Osteoblast (primary cell): ENCODE data around the gene REG1A. TPM values are rescaled to one million over a fixed set of nuclear protein-coding genes. Genes with fewer than 3 reads are reported as not detected.

Experiments
- DNase-seq: peaks from one replicate; pipeline ENCODE4 v3.0.0; 2011; ENCODE audit warnings: low spot score, mixed read lengths; ENCODE audit not compliant: insufficient read length; ENCODE audit errors: missing footprints
- H2AFZ ChIP-seq: 2 replicates; pipeline ENCODE4 v1.6.0; 2011; ENCODE audit warnings: mild to moderate bottlenecking, low read length
- H3K27ac ChIP-seq: 2 replicates; pipeline ENCODE4 v1.5.1; 2011; ENCODE audit warnings: mild to moderate bottlenecking, low read depth, low read length, moderate library complexity
- H3K27me3 ChIP-seq: 2 replicates; pipeline ENCODE4 v1.6.0; 2012; ENCODE audit warnings: mild to moderate bottlenecking, control low read depth, inconsistent platforms, low read length, moderate library complexity; ENCODE audit not compliant: insufficient read depth
- H3K36me3 ChIP-seq: 2 replicates; pipeline ENCODE4 v1.5.1; 2011; ENCODE audit warnings: mild to moderate bottlenecking, low read length, control low read depth, moderate library complexity; ENCODE audit not compliant: insufficient read depth
- H3K4me1 ChIP-seq: 2 replicates; pipeline ENCODE4 v1.5.1; 2011; ENCODE audit warnings: mild to moderate bottlenecking, low read length, control low read depth, moderate library complexity; ENCODE audit not compliant: insufficient read depth
- H3K4me2 ChIP-seq: 2 replicates; pipeline ENCODE4 v1.6.0; 2011; ENCODE audit warnings: mild to moderate bottlenecking, low read length; ENCODE audit not compliant: insufficient read depth
- H3K4me3 ChIP-seq: fragments of 200-600 bp; sonication (generic); 3 replicates; pipeline ENCODE4 v1.5.1; 2012; ENCODE audit warnings: mild to moderate bottlenecking, low read length, inconsistent platforms; ENCODE audit not compliant: insufficient read depth
- H3K79me2 ChIP-seq: 2 replicates; pipeline ENCODE4 v1.6.0; 2012; ENCODE audit warnings: mild to moderate bottlenecking, low read length, control low read depth, inconsistent platforms; ENCODE audit not compliant: insufficient read depth
- H3K9me3 ChIP-seq: 2 replicates; pipeline ENCODE4 v1.5.1; 2011; ENCODE audit warnings: low read depth, low read length, control low read depth
- H4K20me1 ChIP-seq: 2 replicates; pipeline ENCODE4 v1.6.0; 2012; ENCODE audit warnings: mild to moderate bottlenecking, low read length, control low read depth; ENCODE audit not compliant: insufficient read depth
- total RNA-seq: library from RNA; depleted of rRNA; stranded (reverse); fragments of >200 nt; gene quantifications from 2 replicates; pipeline ENCODE4 v1.2.3, GENCODE V29; 2012
- TF ChIP-seq, protein P1 (sequence below): IDR thresholded peaks from 2 replicates; pipeline ENCODE4 v1.5.1; 2011; ENCODE audit warnings: mild to moderate bottlenecking, low read depth, low read length, moderate library complexity; ENCODE audit errors: extremely low read depth

The REG1A gene
- total RNA-seq: not detected in 2 replicates

- Histone ChIP-seq H2AFZ (no peak within 1 kb of the TSS), H3K4me3 (no peak within 1 kb of the TSS), H3K36me3 (no peaks in the 10 kb centered on the region), H4K20me1 (no peaks in the 10 kb centered on the region), H3K27ac (no peak within 1 kb of the TSS), H3K79me2 (no peaks in the 10 kb centered on the region), H3K4me1 (no peaks in the 10 kb centered on the region), H3K9me3 (no peaks in the 10 kb centered on the region), H3K27me3 (no peaks in the 10 kb centered on the region), H3K4me2 (no peak within 1 kb of the TSS)
- TF ChIP-seq, protein P1, sequence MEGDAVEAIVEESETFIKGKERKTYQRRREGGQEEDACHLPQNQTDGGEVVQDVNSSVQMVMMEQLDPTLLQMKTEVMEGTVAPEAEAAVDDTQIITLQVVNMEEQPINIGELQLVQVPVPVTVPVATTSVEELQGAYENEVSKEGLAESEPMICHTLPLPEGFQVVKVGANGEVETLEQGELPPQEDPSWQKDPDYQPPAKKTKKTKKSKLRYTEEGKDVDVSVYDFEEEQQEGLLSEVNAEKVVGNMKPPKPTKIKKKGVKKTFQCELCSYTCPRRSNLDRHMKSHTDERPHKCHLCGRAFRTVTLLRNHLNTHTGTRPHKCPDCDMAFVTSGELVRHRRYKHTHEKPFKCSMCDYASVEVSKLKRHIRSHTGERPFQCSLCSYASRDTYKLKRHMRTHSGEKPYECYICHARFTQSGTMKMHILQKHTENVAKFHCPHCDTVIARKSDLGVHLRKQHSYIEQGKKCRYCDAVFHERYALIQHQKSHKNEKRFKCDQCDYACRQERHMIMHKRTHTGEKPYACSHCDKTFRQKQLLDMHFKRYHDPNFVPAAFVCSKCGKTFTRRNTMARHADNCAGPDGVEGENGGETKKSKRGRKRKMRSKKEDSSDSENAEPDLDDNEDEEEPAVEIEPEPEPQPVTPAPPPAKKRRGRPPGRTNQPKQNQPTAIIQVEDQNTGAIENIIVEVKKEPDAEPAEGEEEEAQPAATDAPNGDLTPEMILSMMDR: no peak
- DNase-seq: no peak
Observed at GRCh38 chr2:79120194-79120713, at the start of gene REG1A. Gene REG1A (plus strand): TSS chr2:79120488. CDS start chr2:79120862, 374 bp downstream.

GRCh38 chr2:79071078-79071477 is 49.2 kb upstream of the REG1A start:
- no peak overlapping the region for H3K4me2 ChIP-seq
- H3K79me2 ChIP-seq: no peaks in the 10 kb centered on the region
- H3K27me3 ChIP-seq: no peaks in the 10 kb centered on the region
- no peaks in the 10 kb centered on the region for H3K9me3 ChIP-seq
- no peak overlapping the region for H3K4me3 ChIP-seq
- no peaks in the 10 kb centered on the region for H3K4me1 ChIP-seq
- no peak overlapping the region for H3K27ac ChIP-seq
- no peak overlapping the region for H2AFZ ChIP-seq
- H4K20me1 ChIP-seq: no peaks in the 10 kb centered on the region
- no peaks in the 10 kb centered on the region for H3K36me3 ChIP-seq
- TF ChIP-seq, protein P1: no peak
- no peak for DNase-seq

DNA sequence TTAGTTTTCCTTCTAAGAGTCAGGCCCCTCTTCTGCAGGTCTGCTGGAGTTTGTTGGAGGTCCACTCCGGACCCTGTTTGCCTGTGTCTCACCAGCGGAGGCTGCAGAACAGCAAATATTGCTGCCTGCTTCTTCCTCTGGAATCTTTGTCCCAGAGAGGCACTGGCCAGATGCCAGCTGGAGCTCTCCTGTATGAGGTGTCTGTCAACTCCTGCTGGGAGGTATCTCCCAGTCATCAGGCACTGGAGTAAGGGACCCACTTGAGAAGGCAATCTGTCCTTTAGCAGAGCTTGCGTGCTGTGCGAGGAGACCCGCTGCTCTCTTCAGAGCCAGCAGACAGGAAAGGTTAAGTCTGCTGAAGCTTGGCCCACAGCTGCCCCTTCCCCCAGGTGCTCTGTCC is 37.3 kb upstream of the REG1A start:
- Histone ChIP-seq H3K27me3 (no peaks in the 10 kb centered on the region), H3K4me1 (no peaks in the 10 kb centered on the region), H3K36me3 (no peaks in the 10 kb centered on the region), H3K27ac (no peak overlapping the region), H3K9me3 (peaks cover 2% of the 10 kb centered on the region), H3K4me3 (no peak overlapping the region), H2AFZ (no peak overlapping the region), H4K20me1 (no peaks in the 10 kb centered on the region), H3K79me2 (no peaks in the 10 kb centered on the region), H3K4me2 (no peak overlapping the region)
- DNase-seq: no peak
- TF ChIP-seq, protein P1: no peak

DNA sequence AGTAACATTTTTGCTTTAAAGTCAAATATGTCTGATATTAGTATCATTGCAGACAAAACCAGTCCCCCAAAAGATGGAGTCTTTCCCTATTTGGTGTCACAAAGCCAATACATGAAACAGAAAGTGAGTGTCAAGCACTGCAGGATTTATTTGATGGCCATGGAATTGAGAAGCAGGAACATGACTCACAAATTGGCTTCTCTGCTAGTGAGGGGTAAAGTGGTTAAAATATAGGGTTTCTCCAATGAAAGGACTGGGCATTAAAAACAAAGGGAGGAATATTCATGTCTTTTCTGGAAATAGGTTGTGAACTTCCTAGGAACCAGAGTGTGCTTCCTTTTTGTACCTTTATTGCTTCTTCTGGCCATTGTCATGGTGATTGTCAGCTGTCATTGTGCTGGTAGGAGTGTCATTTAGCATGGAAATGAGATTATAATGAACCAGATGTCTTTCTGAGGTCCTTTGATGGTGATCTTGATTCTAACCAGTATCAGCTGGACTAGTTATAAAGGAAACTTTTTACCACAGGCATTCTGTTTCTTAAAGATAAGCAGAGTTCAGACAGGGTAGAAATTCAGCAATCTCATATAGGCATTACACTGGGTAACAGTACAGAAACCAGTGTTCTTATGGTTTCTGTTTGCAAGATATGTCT is 36.6 kb upstream of the REG1A start:
- Histone ChIP-seq H3K4me2 (no peak overlapping the region), H3K27me3 (no peaks in the 10 kb centered on the region), H3K36me3 (no peaks in the 10 kb centered on the region), H3K27ac (no peak overlapping the region), H3K4me3 (no peak overlapping the region), H4K20me1 (no peaks in the 10 kb centered on the region), H3K9me3 (peaks cover 4% of the 10 kb centered on the region), H3K4me1 (no peaks in the 10 kb centered on the region), H3K79me2 (no peaks in the 10 kb centered on the region), H2AFZ (no peak overlapping the region)
- TF ChIP-seq, protein P1: no peak
- DNase-seq: no peak
